ENCODE data around the gene KICS2. TPM values are rescaled to one million over a fixed set of nuclear protein-coding genes. Genes with fewer than 3 reads are reported as not detected.
A peak's percentile ranks its signal among the peaks of the same experiment; 100 is the strongest.

The KICS2 gene
- total RNA-seq, 1 donor from 2014 or later, result 3.9 TPM

DNA sequence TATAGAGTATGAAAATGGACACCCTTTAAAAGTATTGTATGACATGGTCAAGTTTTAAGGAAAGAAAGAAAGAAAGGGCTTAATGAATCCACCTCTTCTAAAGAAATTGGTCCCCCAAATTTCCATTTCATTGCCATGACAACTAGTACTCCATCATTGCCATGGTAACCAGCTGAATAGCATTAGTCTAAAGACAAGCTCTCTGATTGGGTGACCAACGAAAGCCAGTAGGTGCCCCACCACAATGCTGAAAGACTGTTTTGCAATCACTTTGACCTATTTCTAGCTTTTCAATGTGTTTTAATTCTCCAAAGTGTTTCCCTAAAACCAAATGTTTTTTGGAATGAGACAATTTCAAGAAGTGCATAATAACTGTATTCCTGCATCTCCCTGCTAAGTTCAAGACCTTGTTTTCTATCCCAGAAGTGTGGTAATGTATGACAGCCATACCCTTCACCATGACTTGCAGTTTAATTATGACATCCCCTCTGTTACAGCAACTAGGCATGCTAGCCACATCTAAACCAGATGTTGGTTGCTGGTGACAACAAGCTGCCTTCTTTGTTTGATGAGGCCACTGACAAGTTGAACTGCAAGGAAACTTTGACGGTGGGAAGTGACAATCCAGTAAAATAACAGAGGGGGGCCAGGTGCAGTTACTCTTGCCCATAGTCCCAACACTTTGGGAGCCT lies 46.7 kb downstream of the KICS2 start:
- H3K4me1 ChIP-seq, result no peaks in the 10 kb centered on the region
- H3K9me3 ChIP-seq (ENCODE audit: low read depth), result no peaks in the 10 kb centered on the region
- H3K9me3 Mint-ChIP-seq, result no peaks in the 10 kb centered on the region
- peak; percentile 39 for DNase-seq (ENCODE audit: low spot score)
- H2AFZ ChIP-seq (replicated peaks), result no peak overlapping the region
- peaks cover 10% of the 10 kb centered on the region for H3K4me1 Mint-ChIP-seq
- H3K27me3 ChIP-seq, result no peaks in the 10 kb centered on the region
- no peak overlapping the region for H3K4me2 ChIP-seq
- no peak overlapping the region for H3K27ac Mint-ChIP-seq
- no peak overlapping the region for H3K27ac ChIP-seq
- H3K36me3 ChIP-seq, result no peaks in the 10 kb centered on the region
- no peaks in the 10 kb centered on the region for H3K79me2 ChIP-seq (ENCODE audit: low read depth)
- no peak for TF ChIP-seq EZH2 (IDR thresholded peaks at IDR 0.05)
- no peak for TF ChIP-seq EZH2phosphoT487 (IDR thresholded peaks at IDR 0.05)
- TF ChIP-seq, protein P1, sequence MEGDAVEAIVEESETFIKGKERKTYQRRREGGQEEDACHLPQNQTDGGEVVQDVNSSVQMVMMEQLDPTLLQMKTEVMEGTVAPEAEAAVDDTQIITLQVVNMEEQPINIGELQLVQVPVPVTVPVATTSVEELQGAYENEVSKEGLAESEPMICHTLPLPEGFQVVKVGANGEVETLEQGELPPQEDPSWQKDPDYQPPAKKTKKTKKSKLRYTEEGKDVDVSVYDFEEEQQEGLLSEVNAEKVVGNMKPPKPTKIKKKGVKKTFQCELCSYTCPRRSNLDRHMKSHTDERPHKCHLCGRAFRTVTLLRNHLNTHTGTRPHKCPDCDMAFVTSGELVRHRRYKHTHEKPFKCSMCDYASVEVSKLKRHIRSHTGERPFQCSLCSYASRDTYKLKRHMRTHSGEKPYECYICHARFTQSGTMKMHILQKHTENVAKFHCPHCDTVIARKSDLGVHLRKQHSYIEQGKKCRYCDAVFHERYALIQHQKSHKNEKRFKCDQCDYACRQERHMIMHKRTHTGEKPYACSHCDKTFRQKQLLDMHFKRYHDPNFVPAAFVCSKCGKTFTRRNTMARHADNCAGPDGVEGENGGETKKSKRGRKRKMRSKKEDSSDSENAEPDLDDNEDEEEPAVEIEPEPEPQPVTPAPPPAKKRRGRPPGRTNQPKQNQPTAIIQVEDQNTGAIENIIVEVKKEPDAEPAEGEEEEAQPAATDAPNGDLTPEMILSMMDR (IDR thresholded peaks at IDR 0.05), result no peak
- no peaks in the 10 kb centered on the region for H4K20me1 ChIP-seq (ENCODE audit: low read depth)
- no peaks in the 10 kb centered on the region for H3F3A ChIP-seq (ENCODE audit: low read depth)
- peaks cover 4% of the 10 kb centered on the region for H3K27me3 Mint-ChIP-seq (ENCODE audit: insufficient read depth, low read depth)
- H3K4me3 ChIP-seq, result no peak overlapping the region
- no peak overlapping the region for H3K4me3 Mint-ChIP-seq
- H3K36me3 Mint-ChIP-seq, result no peaks in the 10 kb centered on the region
- H3K9ac ChIP-seq, result no peak overlapping the region

DNA sequence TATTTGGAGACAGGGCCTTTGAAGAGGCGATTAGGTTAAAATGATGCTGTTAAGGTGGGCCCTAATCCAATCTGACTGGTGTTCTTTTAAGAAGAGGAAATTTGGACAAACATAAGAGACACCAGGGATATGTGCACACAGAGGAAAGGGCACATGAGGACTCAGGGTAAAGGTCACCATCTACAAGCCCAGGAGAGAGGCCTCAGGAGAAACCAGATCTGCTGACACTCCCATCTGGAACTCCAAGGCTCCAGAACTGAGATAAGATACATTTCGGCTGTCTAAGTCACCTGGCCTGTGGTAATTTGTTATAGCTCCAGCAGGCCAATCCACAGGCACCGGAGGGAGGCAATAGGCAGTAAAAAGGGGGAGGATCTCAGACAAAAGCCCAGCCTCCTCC lies 48.6 kb downstream of the KICS2 start:
- DNase-seq (ENCODE audit: low spot score), result no peak
- Histone ChIP-seq H3K4me2 (no peak overlapping the region), H3F3A (ENCODE audit: low read depth) (no peaks in the 10 kb centered on the region), H3K4me3 (no peak overlapping the region), H3K27ac (no peak overlapping the region), H4K20me1 (ENCODE audit: low read depth) (no peaks in the 10 kb centered on the region), H3K9me3 (ENCODE audit: low read depth) (no peaks in the 10 kb centered on the region), H3K4me1 (no peaks in the 10 kb centered on the region), H3K27me3 (no peaks in the 10 kb centered on the region), H3K9ac (no peak overlapping the region), H3K79me2 (ENCODE audit: low read depth) (no peaks in the 10 kb centered on the region), H2AFZ (replicated peaks) (no peak overlapping the region), H3K36me3 (no peaks in the 10 kb centered on the region)
- TF ChIP-seq, protein P1 (IDR thresholded peaks at IDR 0.05), result no peak
- TF ChIP-seq EZH2phosphoT487 (IDR thresholded peaks at IDR 0.05) (no peak), EZH2 (IDR thresholded peaks at IDR 0.05) (no peak)
- no peaks in the 10 kb centered on the region for H3K9me3 Mint-ChIP-seq
- H3K36me3 Mint-ChIP-seq, result no peaks in the 10 kb centered on the region
- H3K4me1 Mint-ChIP-seq, result peaks cover 10% of the 10 kb centered on the region
- H3K27ac Mint-ChIP-seq, result no peak overlapping the region
- H3K4me3 Mint-ChIP-seq, result no peak overlapping the region
- H3K27me3 Mint-ChIP-seq (ENCODE audit: insufficient read depth, low read depth), result peaks cover 6% of the 10 kb centered on the region

Small RNAs within 50 kb of the gene (small RNA-seq; reads per million reads assigned to genes)
- gene RNU5A-7P (not detected), gene RNU6-1009P (not detected)

Other genes with a start within 250 kb of the KICS2 start
- 1.3 and 4.2 TPM in 2 replicates for gene C12orf56, start 168.5 kb upstream of the KICS2 start, total RNA-seq (ENCODE audit: low replicate concordance)
- gene XPOT, start 182.1 kb upstream of the KICS2 start, total RNA-seq (ENCODE audit: low replicate concordance), result 72.5 and 109 TPM in 2 replicates
- 30.4 and 51.3 TPM in 2 replicates for gene TBK1, start 229.8 kb upstream of the KICS2 start, total RNA-seq (ENCODE audit: low replicate concordance)

All from neural progenitor cell (in vitro differentiated cells).